Right lobe of liver (tissue), 6 donors: ENCODE data around the gene DLAT. TPM values are rescaled to one million over a fixed set of nuclear protein-coding genes. Genes with fewer than 3 reads are reported as not detected.

Experiments used
- ATAC-seq, 4 donors: fragments of 200-7000 bp; cut with Tn5 transposase; one replicate each; pipeline ENCODE4 v1.9.1; 2020; ENCODE audit warnings: mild to moderate bottlenecking in 4 of 4, moderate library complexity in 4 of 4
- DNase-seq, 3 donors: peaks; one replicate each; pipeline ENCODE4 v3.0.0-alpha.2; 2020
- H3K27ac ChIP-seq, 3 donors: fragments of 200-600 bp; one replicate each; pipeline ENCODE4 v1.8.0; 2022
- H3K27me3 ChIP-seq, 2 donors: fragments of 200-600 bp; one replicate each; pipeline ENCODE4 v1.8.0; 2022
- H3K36me3 ChIP-seq, 4 donors: fragments of 200-600 bp; sonication (generic) in 1 of 4; one replicate each; pipeline versions ENCODE4 v1.5.1 to v1.8.0; 2017 to 2022; ENCODE audit warnings: control low read depth in 1 of 4
- H3K4me1 ChIP-seq, 4 donors: fragments of 200-600 bp; sonication (generic) in 1 of 4; one replicate each; pipeline versions ENCODE4 v1.5.1 to v1.8.0; 2017 to 2022; ENCODE audit warnings: control low read depth in 1 of 4
- H3K4me3 ChIP-seq, 3 donors: fragments of 200-600 bp; one replicate each; pipeline ENCODE4 v1.8.0; 2022
- H3K9me3 ChIP-seq, 4 donors: fragments of 200-600 bp; sonication (generic) in 1 of 4; one replicate each; pipeline versions ENCODE4 v1.5.1 to v1.8.0; 2017 to 2022; ENCODE audit warnings: control low read depth in 1 of 4
- POLR2A ChIP-seq: fragments of 450-650 bp; IDR thresholded peaks from one replicate; pipeline ENCODE4 v1.6.1; 2017; ENCODE audit warnings: antibody characterized with exemption, mild to moderate bottlenecking
- WGBS: methylation state at CpG from one replicate; pipeline ENCODE4 v1.1.6; 2018; ENCODE audit warnings: low coverage, low lambda C conversion rate; ENCODE audit not compliant: insufficient coverage; ENCODE audit errors: missing lambda C conversion rate; 5-methylcytosine and 5-hydroxymethylcytosine counted together
- intact Hi-C, 2 donors: fragments of 100-400 bp; cut with DNase I; formaldehyde crosslinking; loops; one replicate each; pipeline versions ENCODE4 v1.11.2 to v1.14.1; 2022
- total RNA-seq, 6 experiments: library from RNA; depleted of rRNA in 2 of 6; stranded (reverse); fragments of >200 nt in 2 of 6; fragmentation: NEBNext Ultra II Directional in 3 of 6; extraction: Animal tissue kit (Norgen Biotek cat#: 25700) in 3 of 6; gene quantifications; one replicate each; pipeline versions ENCODE4 v1.1.0 to v1.2.4, GENCODE V29; 2016 to 2023
- TF ChIP-seq, protein P1 (sequence below), 4 donors: fragments of 200-600 bp in 3 of 4; fragments of 450-650 bp in 1 of 4; IDR thresholded peaks; one replicate each; pipeline versions ENCODE4 v1.5.1 to v1.8.0; 2016 to 2022; ENCODE audit warnings: antibody characterized with exemption in 4 of 4, mild to moderate bottlenecking in 2 of 4
- donor health status: DM: no; HTN: yes; CAD: no.
- donor health status: DM: no; HTN: no; CAD: no.
- donor health status: DM: no; HTN: no; CAD: no.
- donor health status: DM: no; HTN: yes; CAD: no.
- donor health status: DM: no; HTN: yes; CAD: no.

Gene DLAT
- total RNA-seq, 6 experiments from 2014 or later, result 10.8 to 37.4 (median 23.3) TPM

DNA sequence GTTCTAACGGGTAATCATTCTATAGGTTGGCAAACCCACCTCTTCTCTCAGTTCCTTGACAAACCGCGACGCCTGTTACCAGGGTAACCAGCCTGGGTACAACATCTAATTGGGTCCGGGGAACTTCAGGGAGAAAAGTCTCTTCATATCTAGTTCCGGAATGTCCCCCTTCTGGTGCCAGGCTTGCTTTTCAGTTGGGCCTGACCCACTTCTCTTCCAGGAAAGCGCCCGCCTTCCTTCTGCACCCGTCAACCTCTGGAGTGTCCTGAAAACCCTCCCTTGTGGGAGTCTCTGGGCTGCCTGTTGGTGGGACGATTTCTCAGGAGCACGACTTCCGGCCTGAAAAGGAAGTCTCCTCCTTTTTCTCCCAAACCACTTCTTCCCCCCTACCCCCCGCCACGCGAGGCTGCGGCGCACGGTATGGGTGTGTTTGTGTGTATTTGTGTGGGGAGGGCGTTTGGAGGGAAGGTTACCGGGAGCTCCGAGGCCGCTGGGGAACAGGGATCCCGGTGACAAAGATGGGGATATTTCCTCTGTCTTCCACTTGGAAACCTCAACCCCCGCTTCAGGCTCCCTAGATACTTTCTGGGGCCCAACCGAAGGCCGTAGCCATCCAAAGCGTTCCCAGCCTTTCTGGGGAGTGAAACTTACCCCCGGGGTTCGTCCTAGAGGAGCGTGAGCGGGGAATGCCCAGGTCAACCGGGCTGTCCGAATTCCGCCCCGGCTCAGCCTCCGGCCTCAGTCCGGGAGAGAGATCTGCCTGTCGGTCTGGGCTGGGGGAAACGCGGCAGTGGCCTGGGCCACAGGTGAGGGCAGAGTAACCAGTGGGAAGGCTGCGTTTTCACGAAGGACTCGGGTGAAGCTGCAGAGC lies 49.0 kb downstream of the DLAT start, which contains the start of the genes NKAPD1 and PIH1D2:
TSS of gene NKAPD1 (plus strand) at position 359 of the 871 bp plus-strand sequence. CDS start 1,276 bp downstream, outside the sequence.
TSS of gene PIH1D2 (minus strand) at position 77 of the 871 bp plus-strand sequence. CDS start 843 bp downstream, outside the sequence.
- peaks cover 0 to 25% (median 4%) of the 10 kb centered on the region in 4 donors for H3K36me3 ChIP-seq
- H3K9me3 ChIP-seq, result no peaks in the 10 kb centered on the region
- no peaks in the 10 kb centered on the region for H3K4me1 ChIP-seq
- H3K4me3 ChIP-seq, result peak within 1 kb of the TSS; percentile 71 to 86 (median 81)
- peak; percentile 71 to 79 (median 74) for DNase-seq
- intact Hi-C loops, result no loop called here
- ATAC-seq, result peak; percentile 94 to 96 (median 95)
- no peaks in the 10 kb centered on the region for H3K27me3 ChIP-seq
- WGBS, result 5% methylated on average over 13 of the region's 43 CpGs
- H3K27ac ChIP-seq, result peak within 1 kb of the TSS; percentile 84 to 91 (median 90)
- TF ChIP-seq, protein P1, sequence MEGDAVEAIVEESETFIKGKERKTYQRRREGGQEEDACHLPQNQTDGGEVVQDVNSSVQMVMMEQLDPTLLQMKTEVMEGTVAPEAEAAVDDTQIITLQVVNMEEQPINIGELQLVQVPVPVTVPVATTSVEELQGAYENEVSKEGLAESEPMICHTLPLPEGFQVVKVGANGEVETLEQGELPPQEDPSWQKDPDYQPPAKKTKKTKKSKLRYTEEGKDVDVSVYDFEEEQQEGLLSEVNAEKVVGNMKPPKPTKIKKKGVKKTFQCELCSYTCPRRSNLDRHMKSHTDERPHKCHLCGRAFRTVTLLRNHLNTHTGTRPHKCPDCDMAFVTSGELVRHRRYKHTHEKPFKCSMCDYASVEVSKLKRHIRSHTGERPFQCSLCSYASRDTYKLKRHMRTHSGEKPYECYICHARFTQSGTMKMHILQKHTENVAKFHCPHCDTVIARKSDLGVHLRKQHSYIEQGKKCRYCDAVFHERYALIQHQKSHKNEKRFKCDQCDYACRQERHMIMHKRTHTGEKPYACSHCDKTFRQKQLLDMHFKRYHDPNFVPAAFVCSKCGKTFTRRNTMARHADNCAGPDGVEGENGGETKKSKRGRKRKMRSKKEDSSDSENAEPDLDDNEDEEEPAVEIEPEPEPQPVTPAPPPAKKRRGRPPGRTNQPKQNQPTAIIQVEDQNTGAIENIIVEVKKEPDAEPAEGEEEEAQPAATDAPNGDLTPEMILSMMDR (IDR thresholded peaks at IDR 0.05), result peak in 1 of 4 donors; percentile 25
- TF ChIP-seq POLR2A, result no peak

DNA sequence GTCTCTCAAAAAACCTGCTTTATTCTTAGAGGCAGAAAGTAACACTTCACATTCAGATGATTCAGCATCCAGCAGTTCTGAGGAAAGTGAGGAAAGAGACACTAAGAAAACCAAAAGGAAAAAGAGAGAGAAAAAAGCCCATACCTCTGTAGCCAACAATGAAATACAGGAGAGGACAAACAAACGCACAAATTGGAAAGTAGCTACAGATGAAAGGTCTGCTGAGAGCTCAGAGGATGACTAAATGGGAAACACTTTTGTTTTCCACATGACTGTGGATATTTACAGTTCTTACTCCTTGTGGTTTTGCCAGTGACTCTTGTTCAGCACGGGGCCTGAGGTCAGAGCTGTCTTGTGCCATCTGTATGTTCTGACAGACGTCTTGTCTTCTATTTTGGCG lies 57.5 kb downstream of the DLAT start:
- ATAC-seq, result no peak
- H3K36me3 ChIP-seq, result peaks cover 0 to 74% (median 26%) of the 10 kb centered on the region in 4 donors
- no peaks in the 10 kb centered on the region for H3K9me3 ChIP-seq
- intact Hi-C loops, result no loop called here
- WGBS, result 54% methylated on average over 4 of the region's 4 CpGs
- no peak overlapping the region for H3K27ac ChIP-seq
- H3K27me3 ChIP-seq, result no peaks in the 10 kb centered on the region
- TF ChIP-seq, protein P1 (IDR thresholded peaks at IDR 0.05), result no peak
- TF ChIP-seq POLR2A, result no peak
- H3K4me1 ChIP-seq, result peaks cover 0 to 11% (median 3%) of the 10 kb centered on the region in 4 donors
- H3K4me3 ChIP-seq, result no peak overlapping the region
- DNase-seq, result no peak

DNA sequence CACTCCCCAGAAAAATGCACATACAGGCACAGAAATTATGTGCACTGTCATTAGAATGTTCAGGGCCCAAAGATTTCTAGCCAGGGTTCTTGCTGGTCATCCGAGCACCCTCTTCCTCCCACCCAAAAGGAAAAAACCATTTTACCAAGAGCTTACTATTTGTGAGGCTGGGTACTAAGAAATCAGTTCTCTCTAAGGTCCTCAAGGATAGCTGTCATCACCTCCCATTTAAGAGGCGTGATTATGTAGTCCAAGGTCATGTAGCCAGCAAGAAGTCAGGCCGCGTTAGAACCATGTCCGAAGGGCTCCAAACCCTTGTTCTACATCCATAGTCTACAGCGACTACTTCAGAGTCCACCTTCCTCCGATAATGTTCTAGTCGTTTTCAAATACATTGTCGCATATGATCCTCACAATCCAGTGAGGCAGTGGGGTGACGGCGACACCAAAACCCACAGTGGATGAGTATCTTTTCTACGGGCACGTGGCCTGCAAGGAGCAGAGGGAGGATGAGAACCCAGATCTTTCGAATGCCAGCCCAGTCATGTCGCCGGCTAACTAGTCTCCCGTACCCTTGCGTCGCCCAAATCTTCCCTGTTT lies 60.7 kb downstream of the DLAT start:
- H3K4me3 ChIP-seq, result peak overlapping the region; percentile 68 to 92 (median 92)
- H3K36me3 ChIP-seq, result peaks cover 0 to 72% (median 27%) of the 10 kb centered on the region in 4 donors
- DNase-seq (peak in 1 of 3 donors; percentile 26), ATAC-seq (peak; percentile 51 to 60 (median 54))
- TF ChIP-seq, protein P1 (IDR thresholded peaks at IDR 0.05), result no peak
- TF ChIP-seq POLR2A, result no peak
- no peaks in the 10 kb centered on the region for H3K9me3 ChIP-seq
- no peaks in the 10 kb centered on the region for H3K27me3 ChIP-seq
- WGBS, result 5% methylated on average over 19 of the region's 19 CpGs
- intact Hi-C loops, result no loop called here
- peaks cover 0 to 24% (median 6%) of the 10 kb centered on the region in 4 donors for H3K4me1 ChIP-seq
- peak overlapping the region; percentile 28 to 63 (median 55) for H3K27ac ChIP-seq

DNA sequence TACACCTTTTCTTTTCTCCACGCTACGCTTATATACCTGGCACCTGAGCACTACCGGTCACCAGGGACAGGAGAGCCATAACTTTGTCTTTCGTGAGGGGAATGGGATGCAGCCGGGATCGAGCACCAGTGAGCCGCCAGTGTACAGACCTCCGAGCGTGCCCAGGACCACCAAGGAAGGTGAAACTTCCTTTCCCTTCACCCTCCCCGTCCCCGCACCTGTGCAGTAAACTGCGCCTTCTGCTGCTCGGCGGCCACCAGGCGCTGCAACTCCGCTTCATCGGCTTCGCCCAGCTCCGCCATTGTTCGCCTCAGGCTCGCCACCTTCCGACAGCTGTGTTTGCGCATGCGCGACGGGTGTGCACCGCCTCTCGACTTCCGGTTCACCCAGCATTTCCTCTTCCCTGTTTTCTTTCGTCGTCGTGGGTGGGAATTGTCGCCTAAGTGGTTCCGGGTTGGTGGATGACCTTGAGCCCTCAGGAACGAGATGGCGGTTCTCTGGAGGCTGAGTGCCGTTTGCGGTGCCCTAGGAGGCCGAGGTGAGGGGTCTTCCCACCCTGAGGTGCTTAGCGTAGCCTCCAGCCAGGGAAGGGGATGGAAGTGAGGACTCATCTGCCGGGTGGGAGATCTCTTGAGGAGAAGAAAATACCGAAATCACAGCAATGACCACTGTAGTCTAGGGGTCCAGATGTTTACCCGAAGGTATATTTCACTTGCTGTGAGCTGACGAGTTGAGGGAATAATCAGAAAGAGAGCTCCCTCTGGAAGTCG lies 61.4 kb downstream of the DLAT start, which contains the start of the genes SDHD and TIMM8B:
TSS of gene SDHD (plus strand) at position 452 of the 770 bp plus-strand sequence. CDS start at position 487, 35 bp downstream.
TSS of gene TIMM8B (minus strand) at position 335 of the 770 bp plus-strand sequence. CDS start at position 302, 33 bp downstream.
- Histone ChIP-seq H3K4me1 (peaks cover 0 to 24% (median 6%) of the 10 kb centered on the region in 4 donors), H3K36me3 (peaks cover 0 to 74% (median 33%) of the 10 kb centered on the region in 4 donors), H3K9me3 (no peaks in the 10 kb centered on the region), H3K4me3 (peak within 1 kb of the TSS; percentile 68 to 92 (median 92)), H3K27ac (peak within 1 kb of the TSS; percentile 46 to 63 (median 55)), H3K27me3 (no peaks in the 10 kb centered on the region)
- WGBS, result 1% methylated on average over 22 of the region's 45 CpGs
- DNase-seq (peak; percentile 94 to 97 (median 97)), ATAC-seq (peak; percentile 96 to 98 (median 97))
- intact Hi-C loops, result no loop called here
- TF ChIP-seq, protein P1 (IDR thresholded peaks at IDR 0.05), result peak in 3 of 4 donors; percentile 11 to 24 (median 18)
- TF ChIP-seq POLR2A, result peak; percentile 63
